Caco-2 (cell line): ENCODE results near the gene TCF7L2. TPM values are rescaled to one million over a fixed set of nuclear protein-coding genes. Genes with fewer than 3 reads are reported as not detected.

Experiments
- BruUV-seq: library from RNA; stranded (reverse); fragments of 400-500 nt; replicated peaks from 2 replicates; lab custom pipeline; 2021; lab: Mats Ljungman, UMichigan
- CTCF ChIA-PET: fragments of 300-600 bp; sonication (Branson Sonifier 250); formaldehyde crosslinking; loops from one replicate; lab custom pipeline; 2022; ENCODE audit warnings: antibody characterized with exemption; lab: Charles Lee
- POLR2A ChIA-PET: fragments of 300-600 bp; sonication (Branson Sonifier 250); formaldehyde crosslinking; loops from one replicate; lab custom pipeline; 2022; ENCODE audit warnings: antibody characterized with exemption; lab: Charles Lee
- DNase-seq, 2 experiments: peaks; one replicate each; pipeline versions ENCODE4 v3.0.0 to v3.0.0-alpha.2; 2020 to 2022
- H3K27me3 ChIP-seq: replicated peaks from 2 replicates; pipeline ENCODE4 v1.6.0; 2011; ENCODE audit warnings: low read length; ENCODE audit not compliant: control insufficient read depth, insufficient read depth
- H3K36me3 ChIP-seq: 2 replicates; pipeline ENCODE4 v1.5.1; 2011; ENCODE audit warnings: low read length; ENCODE audit not compliant: control insufficient read depth, insufficient read depth
- H3K4me1 ChIP-seq: fragments of 250-450 bp; sonication (Bioruptor Pico); 2 replicates; pipeline ENCODE4 v1.5.1; 2020; ENCODE audit warnings: mild to moderate bottlenecking
- H3K4me3 ChIP-seq: 2 replicates; pipeline ENCODE4 v1.5.1; 2011; ENCODE audit warnings: low read depth, mild to moderate bottlenecking, control low read depth, low read length
- H3K9me3 ChIP-seq: fragments of 250-450 bp; sonication (Bioruptor Pico); 2 replicates; pipeline ENCODE4 v1.5.1; 2020; ENCODE audit warnings: mild to moderate bottlenecking, moderate library complexity
- H3K27ac Mint-ChIP-seq: one replicate; pipeline ENCODE4 v1.8.0; 2022; ENCODE audit warnings: mixed read lengths; ENCODE audit not compliant: unreplicated experiment
- H3K27me3 Mint-ChIP-seq: one replicate; pipeline ENCODE4 v1.8.0; 2022; ENCODE audit warnings: mixed read lengths; ENCODE audit not compliant: insufficient read depth, unreplicated experiment
- H3K36me3 Mint-ChIP-seq: one replicate; pipeline ENCODE4 v1.8.0; 2022; ENCODE audit warnings: mild to moderate bottlenecking, mixed read lengths; ENCODE audit not compliant: insufficient read depth, unreplicated experiment
- H3K4me1 Mint-ChIP-seq: one replicate; pipeline ENCODE4 v1.8.0; 2022; ENCODE audit warnings: low read depth, mixed read lengths; ENCODE audit not compliant: unreplicated experiment
- H3K4me3 Mint-ChIP-seq: one replicate; pipeline ENCODE4 v1.8.0; 2022; ENCODE audit warnings: mild to moderate bottlenecking, moderate library complexity, mixed read lengths; ENCODE audit not compliant: unreplicated experiment
- H3K9me3 Mint-ChIP-seq: one replicate; pipeline ENCODE4 v1.8.0; 2022; ENCODE audit warnings: mixed read lengths; ENCODE audit not compliant: unreplicated experiment
- intact Hi-C: fragments of 100-400 bp; cut with micrococcal nuclease; formaldehyde crosslinking; loops from one replicate; pipeline ENCODE4 v1.10.0; 2022; ENCODE audit not compliant: unreplicated experiment
- total RNA-seq: library from RNA; stranded (reverse); gene quantifications from 2 replicates; pipeline ENCODE4 v1.2.3, GENCODE V29; 2022
- TF ChIP-seq, protein P1 (sequence below), 2 experiments: fragments of 200-600 bp in 1 of 2; IDR thresholded peaks; 1 replicate in 1 of 2; 2 replicates in 1 of 2; pipeline versions ENCODE4 v1.5.1 to v1.8.0; 2011 to 2022; ENCODE audit warnings: antibody characterized with exemption in 1 of 2, control low read depth in 1 of 2, inconsistent platforms in 1 of 2, low read depth in 1 of 2, low read length in 1 of 2, mild to moderate bottlenecking in 1 of 2, moderate library complexity in 1 of 2; ENCODE audit not compliant: insufficient read depth in 1 of 2, severe bottlenecking in 1 of 2, unreplicated experiment in 1 of 2

Gene TCF7L2
- total RNA-seq, 1 experiment from 2014 or later: 45.4 TPM

DNA sequence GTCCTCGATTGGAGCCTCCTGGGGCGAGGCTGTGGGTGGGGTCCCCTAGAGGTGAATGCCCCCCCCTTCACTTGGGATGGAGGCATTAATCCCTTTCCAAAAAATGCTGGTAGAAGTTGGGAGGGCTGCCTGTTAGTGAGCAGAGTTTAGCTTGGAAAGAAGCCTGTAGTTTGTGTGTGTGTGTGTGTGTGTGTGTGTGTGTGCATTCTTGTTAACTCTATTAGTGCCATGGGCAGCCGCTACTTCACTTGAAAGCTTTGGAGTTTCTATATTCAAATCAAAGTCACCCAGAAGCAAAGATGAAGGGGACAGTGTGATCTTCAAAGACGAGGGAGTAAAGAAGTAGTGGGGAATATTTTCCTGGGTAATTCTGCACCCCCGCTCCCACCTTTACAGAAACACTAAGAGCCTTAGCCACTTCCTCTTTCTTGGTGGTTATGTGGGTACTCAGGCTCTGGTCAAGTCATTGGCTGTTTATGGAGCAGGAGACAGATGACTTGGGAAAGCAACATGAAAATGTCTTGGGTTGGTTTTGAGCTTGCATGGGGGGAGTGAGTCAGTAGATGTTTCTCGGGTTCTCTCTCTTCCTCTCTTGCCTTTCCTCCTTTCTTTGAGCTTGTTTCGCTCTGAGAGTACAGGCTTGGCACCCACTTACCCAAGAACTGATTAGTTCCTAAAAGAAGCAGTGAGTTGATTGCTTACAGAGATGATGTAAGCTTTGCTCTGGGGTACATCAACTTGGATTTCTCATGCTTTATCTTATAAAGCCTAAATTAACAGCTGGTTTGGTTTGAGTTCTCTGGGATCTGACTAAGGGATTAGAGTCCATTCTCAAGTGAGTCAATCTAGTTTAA, 35.9 kb downstream of the TCF7L2 start:
- Mint-ChIP-seq H3K27ac (no peak overlapping the region), H3K27me3 (no peaks in the 10 kb centered on the region), H3K4me3 (no peak overlapping the region), H3K36me3 (peaks cover 47% of the 10 kb centered on the region), H3K9me3 (no peaks in the 10 kb centered on the region), H3K4me1 (peaks cover 15% of the 10 kb centered on the region)
- Histone ChIP-seq H3K36me3 (peaks cover 4% of the 10 kb centered on the region), H3K4me3 (no peak overlapping the region), H3K4me1 (no peaks in the 10 kb centered on the region), H3K27me3 (no peaks in the 10 kb centered on the region), H3K9me3 (no peaks in the 10 kb centered on the region)
- no TSS peak for BruUV-seq
- intact Hi-C loops: no loop called here
- ChIA-PET CTCF (no interaction called here), POLR2A (no interaction called here)
- DNase-seq: no peak
- TF ChIP-seq, protein P1, sequence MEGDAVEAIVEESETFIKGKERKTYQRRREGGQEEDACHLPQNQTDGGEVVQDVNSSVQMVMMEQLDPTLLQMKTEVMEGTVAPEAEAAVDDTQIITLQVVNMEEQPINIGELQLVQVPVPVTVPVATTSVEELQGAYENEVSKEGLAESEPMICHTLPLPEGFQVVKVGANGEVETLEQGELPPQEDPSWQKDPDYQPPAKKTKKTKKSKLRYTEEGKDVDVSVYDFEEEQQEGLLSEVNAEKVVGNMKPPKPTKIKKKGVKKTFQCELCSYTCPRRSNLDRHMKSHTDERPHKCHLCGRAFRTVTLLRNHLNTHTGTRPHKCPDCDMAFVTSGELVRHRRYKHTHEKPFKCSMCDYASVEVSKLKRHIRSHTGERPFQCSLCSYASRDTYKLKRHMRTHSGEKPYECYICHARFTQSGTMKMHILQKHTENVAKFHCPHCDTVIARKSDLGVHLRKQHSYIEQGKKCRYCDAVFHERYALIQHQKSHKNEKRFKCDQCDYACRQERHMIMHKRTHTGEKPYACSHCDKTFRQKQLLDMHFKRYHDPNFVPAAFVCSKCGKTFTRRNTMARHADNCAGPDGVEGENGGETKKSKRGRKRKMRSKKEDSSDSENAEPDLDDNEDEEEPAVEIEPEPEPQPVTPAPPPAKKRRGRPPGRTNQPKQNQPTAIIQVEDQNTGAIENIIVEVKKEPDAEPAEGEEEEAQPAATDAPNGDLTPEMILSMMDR (IDR thresholded peaks at IDR 0.05; ENCODE audit: insufficient read depth in 1 of 2, low read depth in 1 of 2, low read length in 1 of 2, severe bottlenecking in 1 of 2, unreplicated experiment in 1 of 2): no peak

DNA sequence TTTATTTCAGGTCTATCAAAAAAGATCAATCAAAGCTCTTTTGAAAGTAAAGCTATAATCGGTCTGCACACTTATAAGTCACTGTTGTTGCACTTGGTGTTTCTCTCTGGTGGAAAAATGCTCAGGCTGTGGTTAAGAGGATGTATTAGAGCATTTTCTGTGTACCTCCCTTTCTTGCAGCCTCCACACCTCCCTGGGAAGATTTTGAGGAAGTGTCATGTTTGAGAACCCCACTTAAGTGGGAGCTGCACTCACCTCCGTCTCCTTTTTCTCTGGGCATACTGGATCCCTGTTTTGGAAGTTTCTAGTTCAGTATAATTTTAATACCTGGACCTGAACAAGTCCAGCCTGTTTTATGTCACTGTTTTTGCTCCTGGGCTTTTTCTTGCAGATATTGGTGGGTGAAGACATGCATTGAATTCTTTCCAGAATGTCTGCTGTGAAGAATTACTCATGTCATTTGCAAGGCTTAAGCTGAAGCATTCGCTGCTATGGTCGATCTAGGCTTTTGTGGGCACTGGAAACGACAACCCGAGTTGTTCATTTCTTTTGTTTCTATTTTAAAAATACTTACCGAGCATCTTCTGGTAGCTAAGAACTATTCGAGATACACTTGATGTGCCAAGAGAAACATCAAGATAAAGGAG, 36.6 kb downstream of the TCF7L2 start:
- Histone ChIP-seq H3K36me3 (peaks cover 5% of the 10 kb centered on the region), H3K27me3 (no peaks in the 10 kb centered on the region), H3K4me1 (no peaks in the 10 kb centered on the region), H3K4me3 (no peak overlapping the region), H3K9me3 (no peaks in the 10 kb centered on the region)
- peaks cover 41% of the 10 kb centered on the region for H3K36me3 Mint-ChIP-seq
- TF ChIP-seq, protein P1 (IDR thresholded peaks at IDR 0.05; ENCODE audit: insufficient read depth in 1 of 2, low read depth in 1 of 2, low read length in 1 of 2, severe bottlenecking in 1 of 2, unreplicated experiment in 1 of 2): no peak
- DNase-seq: no peak
- POLR2A ChIA-PET: no interaction called here
- H3K4me1 Mint-ChIP-seq: peaks cover 15% of the 10 kb centered on the region
- intact Hi-C loops: no loop called here
- H3K27me3 Mint-ChIP-seq: no peaks in the 10 kb centered on the region
- BruUV-seq: no TSS peak
- CTCF ChIA-PET: no interaction called here
- no peak overlapping the region for H3K4me3 Mint-ChIP-seq
- H3K27ac Mint-ChIP-seq: no peak overlapping the region
- no peaks in the 10 kb centered on the region for H3K9me3 Mint-ChIP-seq

DNA sequence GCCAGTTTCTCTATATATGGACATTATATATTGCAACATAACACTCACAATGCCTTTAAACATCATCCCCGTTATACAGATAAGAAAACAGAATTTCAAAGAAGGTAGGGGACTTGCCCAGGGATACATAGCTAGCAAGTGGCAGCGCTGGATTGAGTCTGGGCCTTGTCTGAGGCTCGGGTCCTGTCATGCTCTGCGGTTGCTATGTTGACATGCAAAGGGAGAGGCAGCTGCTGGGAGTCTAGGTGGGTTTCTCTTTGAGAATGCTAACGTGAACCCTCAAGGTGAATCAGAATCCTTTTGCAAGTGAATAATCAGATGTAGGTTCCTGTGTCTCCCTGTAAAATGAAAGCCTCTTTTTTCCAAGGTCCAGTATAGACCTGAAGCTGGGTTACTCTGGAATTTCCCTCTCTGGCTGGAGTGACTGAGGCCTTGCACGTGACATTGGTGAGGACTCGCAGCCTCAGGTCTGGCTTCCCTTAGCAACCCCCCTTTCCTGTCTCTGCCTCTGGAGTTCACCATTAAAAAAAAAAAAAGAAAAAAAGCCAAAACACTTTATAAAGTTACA, 38.9 kb downstream of the TCF7L2 start:
- no peaks in the 10 kb centered on the region for H3K9me3 Mint-ChIP-seq
- H3K4me1 Mint-ChIP-seq: peaks cover 15% of the 10 kb centered on the region
- TF ChIP-seq, protein P1 (IDR thresholded peaks at IDR 0.05; ENCODE audit: insufficient read depth in 1 of 2, low read depth in 1 of 2, low read length in 1 of 2, severe bottlenecking in 1 of 2, unreplicated experiment in 1 of 2): no peak
- H3K36me3 Mint-ChIP-seq: peaks cover 43% of the 10 kb centered on the region
- Histone ChIP-seq H3K4me1 (no peaks in the 10 kb centered on the region), H3K27me3 (no peaks in the 10 kb centered on the region), H3K9me3 (no peaks in the 10 kb centered on the region), H3K4me3 (no peak overlapping the region), H3K36me3 (peaks cover 6% of the 10 kb centered on the region)
- BruUV-seq: no TSS peak
- no peak overlapping the region for H3K4me3 Mint-ChIP-seq
- DNase-seq: no peak
- H3K27me3 Mint-ChIP-seq: no peaks in the 10 kb centered on the region
- CTCF ChIA-PET: no interaction called here
- POLR2A ChIA-PET: no interaction called here
- H3K27ac Mint-ChIP-seq: no peak overlapping the region
- intact Hi-C loops: no loop called here
